ENCODE results near the gene MTFR1L. TPM values are rescaled to one million over a fixed set of nuclear protein-coding genes. Genes with fewer than 3 reads are reported as not detected.

Gene MTFR1L
- total and polyA plus RNA-seq, 7 donors: 26.1 to 150 (median 106) TPM

- no peak overlapping the region for H3K4me3 ChIP-seq
- H3K36me3 ChIP-seq: no peaks in the 10 kb centered on the region
- 26 to 66% methylated on average over 2 of the region's 2 CpGs for WGBS, 2 donors
- intact Hi-C loops (cut with DNase I): loop anchor here (5.0 kb wide), 1 partner anchor 93 kb away; no protein-coding TSS in a partner anchor
- no peaks in the 10 kb centered on the region for H3K27me3 ChIP-seq
- DNase-seq: no peak
- TF ChIP-seq EP300 (IDR thresholded peaks at IDR 0.05): no peak
- TF ChIP-seq CTCF (IDR thresholded peaks at IDR 0.05): no peak
- TF ChIP-seq POLR2AphosphoS5 (IDR thresholded peaks at IDR 0.05): no peak
- no peak for TF ChIP-seq POLR2A (IDR thresholded peaks at IDR 0.05)
- no peak overlapping the region for H3K27ac ChIP-seq
- H3K9me3 ChIP-seq: no peaks in the 10 kb centered on the region
- peaks cover 0 to 27% (median 13%) of the 10 kb centered on the region in 4 donors for H3K4me1 ChIP-seq
Observed at GRCh38 chr1:25795211-25795610, 24.5 kb upstream of the MTFR1L start.

GRCh38 chr1:25795946-25796810 is 23.6 kb upstream of the MTFR1L start:
- Histone ChIP-seq H3K36me3 (no peaks in the 10 kb centered on the region), H3K9me3 (no peaks in the 10 kb centered on the region), H3K4me3 (no peak overlapping the region), H3K27ac (peak overlapping the region in 2 of 4 donors; percentile 40), H3K4me1 (peaks cover 0 to 33% (median 20%) of the 10 kb centered on the region in 4 donors), H3K27me3 (no peaks in the 10 kb centered on the region)
- no peak for TF ChIP-seq EP300 (IDR thresholded peaks at IDR 0.05)
- no peak for TF ChIP-seq CTCF (IDR thresholded peaks at IDR 0.05)
- no peak for TF ChIP-seq POLR2AphosphoS5 (IDR thresholded peaks at IDR 0.05)
- no peak for TF ChIP-seq POLR2A (IDR thresholded peaks at IDR 0.05)
- intact Hi-C loops (cut with DNase I): loop anchor here (1.0 to 5.0 kb wide), 2 partner anchors 94 to 186 kb away; no protein-coding TSS in a partner anchor
- no peak for DNase-seq
- 70 to 73% methylated on average over 22 of the region's 22 CpGs for WGBS, 2 donors

GRCh38 chr1:25796811-25797458 is 22.8 kb upstream of the MTFR1L start:
- intact Hi-C loops (cut with DNase I): loop anchor here (1.0 to 5.0 kb wide), 2 partner anchors 95 to 187 kb away; no protein-coding TSS in a partner anchor
- peak; percentile 90 for DNase-seq
- no peaks in the 10 kb centered on the region for H3K27me3 ChIP-seq
- 7 to 8% methylated on average over 19 of the region's 19 CpGs for WGBS, 2 donors
- no peak overlapping the region for H3K4me3 ChIP-seq
- peak overlapping the region in 2 of 4 donors; percentile 40 for H3K27ac ChIP-seq
- H3K36me3 ChIP-seq: no peaks in the 10 kb centered on the region
- no peaks in the 10 kb centered on the region for H3K9me3 ChIP-seq
- peaks cover 0 to 41% (median 26%) of the 10 kb centered on the region in 4 donors for H3K4me1 ChIP-seq
- TF ChIP-seq EP300 (IDR thresholded peaks at IDR 0.05) (no peak), CTCF (IDR thresholded peaks at IDR 0.05) (peak; percentile 71 to 84 (median 84)), POLR2A (IDR thresholded peaks at IDR 0.05) (no peak), POLR2AphosphoS5 (IDR thresholded peaks at IDR 0.05) (peak in 1 of 4 donors; percentile 11)

GRCh38 chr1:25797939-25798338 is 21.8 kb upstream of the MTFR1L start:
- Histone ChIP-seq H3K27ac (peak overlapping the region in 1 of 4 donors; percentile 92), H3K4me3 (no peak overlapping the region), H3K4me1 (peaks cover 0 to 51% (median 36%) of the 10 kb centered on the region in 4 donors), H3K36me3 (no peaks in the 10 kb centered on the region), H3K27me3 (no peaks in the 10 kb centered on the region), H3K9me3 (no peaks in the 10 kb centered on the region)
- intact Hi-C loops (cut with DNase I): loop anchor here (2.0 to 5.0 kb wide), 2 partner anchors 53 to 96 kb away; no protein-coding TSS in a partner anchor
- no peak for DNase-seq
- WGBS, 2 donors: 60 to 84% methylated on average over 8 of the region's 8 CpGs
- no peak for TF ChIP-seq POLR2AphosphoS5 (IDR thresholded peaks at IDR 0.05)
- TF ChIP-seq CTCF (IDR thresholded peaks at IDR 0.05): peak in 2 of 4 experiments; percentile 27 to 33
